Neural progenitor cell (in vitro differentiated cells): ENCODE results near the gene HMG20A. TPM values are rescaled to one million over a fixed set of nuclear protein-coding genes. Genes with fewer than 3 reads are reported as not detected.

ENCODE experiments used
- DNase-seq: peaks from one replicate; pipeline ENCODE4 v3.0.0-alpha.2; 2016; ENCODE audit warnings: low spot score
- H2AFZ ChIP-seq: fragments of 200-600 bp; sonication (generic); replicated peaks from 2 replicates; pipeline ENCODE4 v1.6.1; 2016; ENCODE audit warnings: antibody characterized with exemption
- H3F3A ChIP-seq: fragments of 200-600 bp; sonication (generic); 2 replicates; pipeline ENCODE4 v1.6.1; 2016; ENCODE audit warnings: antibody characterized with exemption, low read depth
- H3K27ac ChIP-seq: fragments of 200-600 bp; sonication (generic); 2 replicates; pipeline ENCODE4 v1.5.1; 2016; ENCODE audit warnings: mild to moderate bottlenecking
- H3K27me3 ChIP-seq: fragments of 200-600 bp; sonication (generic); 2 replicates; pipeline ENCODE4 v1.6.1; 2016; ENCODE audit warnings: mild to moderate bottlenecking, moderate library complexity
- H3K36me3 ChIP-seq: fragments of 200-600 bp; sonication (generic); 2 replicates; pipeline ENCODE4 v1.5.1; 2016
- H3K4me1 ChIP-seq: fragments of 200-600 bp; sonication (generic); 2 replicates; pipeline ENCODE4 v1.6.1; 2016; ENCODE audit warnings: mixed run types
- H3K4me2 ChIP-seq: fragments of 200-600 bp; sonication (generic); 2 replicates; pipeline ENCODE4 v1.6.1; 2016
- H3K4me3 ChIP-seq: fragments of 200-600 bp; sonication (generic); 2 replicates; pipeline ENCODE4 v1.5.1; 2016
- H3K79me2 ChIP-seq: fragments of 200-600 bp; sonication (generic); 2 replicates; pipeline ENCODE4 v1.6.1; 2016; ENCODE audit warnings: low read depth
- H3K9ac ChIP-seq: fragments of 200-600 bp; sonication (generic); 2 replicates; pipeline ENCODE4 v1.6.1; 2016
- H3K9me3 ChIP-seq: fragments of 200-600 bp; sonication (generic); 2 replicates; pipeline ENCODE4 v1.5.1; 2016; ENCODE audit warnings: low read depth
- H4K20me1 ChIP-seq: fragments of 200-600 bp; sonication (generic); 2 replicates; pipeline ENCODE4 v1.6.1; 2016; ENCODE audit warnings: low read depth
- H3K27ac Mint-ChIP-seq: 3 replicates; pipeline ENCODE4 v1.8.0; 2021; ENCODE audit warnings: mixed read lengths
- H3K27me3 Mint-ChIP-seq: 2 replicates; pipeline ENCODE4 v1.8.0; 2022; ENCODE audit warnings: low read depth, mild to moderate bottlenecking, inconsistent platforms, moderate library complexity, mixed read lengths; ENCODE audit not compliant: insufficient read depth
- H3K36me3 Mint-ChIP-seq: 3 replicates; pipeline ENCODE4 v1.8.0; 2021; ENCODE audit warnings: mixed read lengths
- H3K4me1 Mint-ChIP-seq: 3 replicates; pipeline ENCODE4 v1.8.0; 2021; ENCODE audit warnings: mixed read lengths
- H3K4me3 Mint-ChIP-seq: 3 replicates; pipeline ENCODE4 v1.8.0; 2021; ENCODE audit warnings: mild to moderate bottlenecking, moderate library complexity, mixed read lengths
- H3K9me3 Mint-ChIP-seq: 3 replicates; pipeline ENCODE4 v1.8.0; 2020; ENCODE audit warnings: mixed read lengths
- CTCF ChIP-seq: fragments of 200-600 bp; sonication (generic); IDR thresholded peaks from 2 replicates; pipeline ENCODE4 v1.5.1; 2017; ENCODE audit warnings: antibody characterized with exemption, mild to moderate bottlenecking
- EZH2 ChIP-seq: fragments of 200-600 bp; sonication (generic); IDR thresholded peaks from 2 replicates; pipeline ENCODE4 v1.6.1; 2017; ENCODE audit warnings: antibody characterized with exemption, mild to moderate bottlenecking, moderate library complexity
- EZH2phosphoT487 ChIP-seq: fragments of 200-600 bp; sonication (generic); IDR thresholded peaks from 2 replicates; pipeline ENCODE4 v1.6.1; 2017; ENCODE audit warnings: antibody characterized with exemption
- total RNA-seq: library from RNA; depleted of rRNA; stranded (reverse); fragments of >200 nt; gene quantifications from 2 replicates; pipeline ENCODE4 v1.2.3, GENCODE V29; 2015; ENCODE audit warnings: low replicate concordance

The HMG20A gene
- total RNA-seq, 1 donor from 2014 or later: 75.6 TPM

GRCh38 chr15:77507911-77508310, 87.2 kb downstream of the HMG20A start:
- peaks cover 62% of the 10 kb centered on the region for H3K4me1 Mint-ChIP-seq
- Histone ChIP-seq H3K4me1 (peaks cover 67% of the 10 kb centered on the region), H4K20me1 (no peaks in the 10 kb centered on the region), H3K4me3 (no peak overlapping the region), H3K27me3 (no peaks in the 10 kb centered on the region), H2AFZ (no peak overlapping the region), H3K9me3 (no peaks in the 10 kb centered on the region), H3F3A (peaks cover 35% of the 10 kb centered on the region), H3K4me2 (no peak overlapping the region), H3K9ac (no peak overlapping the region), H3K79me2 (no peaks in the 10 kb centered on the region), H3K36me3 (no peaks in the 10 kb centered on the region), H3K27ac (no peak overlapping the region)
- peak overlapping the region; percentile 42 for H3K27ac Mint-ChIP-seq
- no peaks in the 10 kb centered on the region for H3K9me3 Mint-ChIP-seq
- no peaks in the 10 kb centered on the region for H3K36me3 Mint-ChIP-seq
- no peak overlapping the region for H3K4me3 Mint-ChIP-seq
- H3K27me3 Mint-ChIP-seq: peaks cover 5% of the 10 kb centered on the region
- DNase-seq: no peak
- no peak for TF ChIP-seq CTCF
- TF ChIP-seq EZH2phosphoT487: no peak
- TF ChIP-seq EZH2: no peak

GRCh38 chr15:77508541-77509243, 88.0 kb downstream of the HMG20A start:
- no peaks in the 10 kb centered on the region for H3K27me3 ChIP-seq
- H3K4me2 ChIP-seq: peak overlapping the region; percentile 55
- no peak overlapping the region for H3K4me3 ChIP-seq
- Mint-ChIP-seq H3K4me3 (peak overlapping the region; percentile 57), H3K27me3 (peaks cover 5% of the 10 kb centered on the region), H3K4me1 (peaks cover 62% of the 10 kb centered on the region), H3K9me3 (peaks cover 4% of the 10 kb centered on the region), H3K27ac (no peak overlapping the region), H3K36me3 (no peaks in the 10 kb centered on the region)
- H3K4me1 ChIP-seq: peaks cover 59% of the 10 kb centered on the region
- H3K9ac ChIP-seq: no peak overlapping the region
- DNase-seq: no peak
- TF ChIP-seq EZH2: no peak
- TF ChIP-seq EZH2phosphoT487: no peak
- no peak for TF ChIP-seq CTCF
- peaks cover 27% of the 10 kb centered on the region for H3F3A ChIP-seq
- H2AFZ ChIP-seq: peak overlapping the region; percentile 86
- no peaks in the 10 kb centered on the region for H3K36me3 ChIP-seq
- no peaks in the 10 kb centered on the region for H3K9me3 ChIP-seq
- H3K79me2 ChIP-seq: no peaks in the 10 kb centered on the region
- no peak overlapping the region for H3K27ac ChIP-seq
- H4K20me1 ChIP-seq: no peaks in the 10 kb centered on the region

GRCh38 chr15:77510066-77511057, 89.7 kb downstream of the HMG20A start:
- no peaks in the 10 kb centered on the region for H4K20me1 ChIP-seq
- Mint-ChIP-seq H3K4me1 (peaks cover 54% of the 10 kb centered on the region), H3K27me3 (peaks cover 5% of the 10 kb centered on the region), H3K9me3 (peaks cover 4% of the 10 kb centered on the region), H3K4me3 (no peak overlapping the region), H3K36me3 (no peaks in the 10 kb centered on the region), H3K27ac (no peak overlapping the region)
- H3K9me3 ChIP-seq: no peaks in the 10 kb centered on the region
- H3K27ac ChIP-seq: no peak overlapping the region
- no peak for TF ChIP-seq EZH2
- no peak for TF ChIP-seq EZH2phosphoT487
- TF ChIP-seq CTCF: no peak
- H3K4me3 ChIP-seq: no peak overlapping the region
- peaks cover 22% of the 10 kb centered on the region for H3F3A ChIP-seq
- no peaks in the 10 kb centered on the region for H3K79me2 ChIP-seq
- H2AFZ ChIP-seq: no peak overlapping the region
- H3K36me3 ChIP-seq: no peaks in the 10 kb centered on the region
- no peak overlapping the region for H3K9ac ChIP-seq
- no peaks in the 10 kb centered on the region for H3K27me3 ChIP-seq
- peaks cover 54% of the 10 kb centered on the region for H3K4me1 ChIP-seq
- peak overlapping the region; percentile 16 for H3K4me2 ChIP-seq
- no peak for DNase-seq
